Measurements from ENCODE around the gene SPSB2.

SPSB2 gene

DNA sequence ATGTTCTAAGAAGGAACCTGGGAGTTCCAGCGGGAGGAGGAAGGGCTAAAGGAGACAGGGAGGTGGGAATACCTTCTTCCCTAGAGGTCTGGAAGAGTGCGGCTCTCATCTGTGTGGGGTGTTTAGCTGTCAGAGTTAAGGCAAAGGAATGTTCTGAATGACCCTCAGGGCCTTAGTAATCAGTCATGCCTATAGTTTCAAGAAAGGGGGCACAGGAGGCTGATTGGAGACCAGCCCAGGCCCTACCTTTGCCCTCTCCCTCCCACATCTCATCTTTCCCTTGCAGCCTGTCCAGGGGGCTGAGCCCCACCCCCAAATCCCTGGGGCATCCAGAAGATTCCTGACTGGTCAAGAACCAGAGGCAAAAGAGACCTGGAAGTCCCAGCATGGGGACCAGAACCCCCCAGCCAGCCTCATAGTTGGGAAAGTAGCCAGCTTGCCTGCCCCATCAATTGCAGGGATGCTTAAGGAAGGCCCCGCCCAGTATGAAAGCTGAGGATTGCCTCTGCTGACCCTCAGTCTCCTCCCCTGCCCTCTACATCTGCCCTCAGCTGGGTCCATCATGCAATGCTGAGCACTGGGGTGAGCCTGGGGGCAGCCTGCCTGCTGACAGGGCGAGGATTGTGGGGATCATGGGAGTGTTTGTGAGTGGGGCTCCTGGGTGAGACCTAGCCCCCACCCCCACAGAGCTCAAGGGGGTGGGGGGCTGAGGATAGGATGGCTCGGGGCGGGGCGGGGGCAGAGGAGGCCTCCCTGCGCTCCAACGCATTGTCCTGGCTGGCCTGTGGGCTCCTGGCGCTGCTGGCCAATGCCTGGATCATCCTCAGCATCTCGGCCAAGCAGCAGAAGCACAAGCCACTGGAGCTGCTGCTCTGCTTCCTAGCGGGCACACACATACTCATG lies 49.7 kb downstream of the SPSB2 start:
- DNase-seq: no peak
- TF ChIP-seq POLR2A (IDR thresholded peaks at IDR 0.05; ENCODE audit: low read length) (no peak), GATA1 (IDR thresholded peaks at IDR 0.05; ENCODE audit: low read depth, low read length) (no peak)

GRCh38 chr12:6822426-6823135 lies 50.5 kb downstream of the SPSB2 start:
- TF ChIP-seq POLR2A (IDR thresholded peaks at IDR 0.05; ENCODE audit: low read length): no peak
- no peak for TF ChIP-seq GATA1 (IDR thresholded peaks at IDR 0.05; ENCODE audit: low read depth, low read length)
- DNase-seq: no peak

- TF ChIP-seq POLR2A (IDR thresholded peaks at IDR 0.05; ENCODE audit: low read length) (no peak), GATA1 (IDR thresholded peaks at IDR 0.05; ENCODE audit: low read depth, low read length) (no peak)
- no peak for DNase-seq
These were observed 51.3 kb downstream of the SPSB2 start, which contains the start of gene GPR162 for GRCh38 chr12:6821591-6822425. TSS of gene GPR162 (plus strand) at chr12:6821821. CDS start at chr12:6823899, 2,078 bp downstream.
